ENCODE measurements around the gene SLC25A33. TPM values are rescaled to one million over a fixed set of nuclear protein-coding genes. Genes with fewer than 3 reads are reported as not detected.

SLC25A33 gene
- total and polyA plus RNA-seq, 2 of the 8 experiments (the other 6 are each of a cell fraction or from before 2014, with no cell fraction given): 7.8 to 12.8 TPM

- Histone ChIP-seq H4K8ac (ENCODE audit: extremely low read depth, insufficient read depth, low read length) (no peak overlapping the region), H3K14ac (ENCODE audit: insufficient read length) (no peak overlapping the region), H3K27me3 (replicated peaks in 1 of 4; ENCODE audit: control insufficient read depth in 3 of 4, extremely low read depth in 1 of 4, insufficient read depth in 3 of 4, low read length in 3 of 4) (no peaks in the 10 kb centered on the region), H2BK5ac (ENCODE audit: low read depth, low read length) (no peak overlapping the region; the same call in 1 of the 2 replicates), H3K27ac (ENCODE audit: low read depth, low read length) (no peak overlapping the region), H3K36me3 (ENCODE audit: control insufficient read depth in 2 of 4, insufficient read depth in 4 of 4, low read length in 3 of 4) (no peaks in the 10 kb centered on the region), H3K4me2 (ENCODE audit: insufficient read depth in 1 of 2, low read depth in 2 of 2, low read length in 2 of 2) (peak overlapping the region in 1 of 2 experiments; percentile 4; a peak in 1 of 4 replicates), H3K4me1 (replicated peaks in 1 of 4; ENCODE audit: control insufficient read depth in 3 of 4, insufficient read depth in 4 of 4, low read length in 3 of 4) (peaks cover 0 to 40% (median 28%) of the 10 kb centered on the region in 4 experiments; a peak in 5 of 7 replicates), H2BK15ac (ENCODE audit: low read length) (no peak overlapping the region), H4K5ac (ENCODE audit: insufficient read length, low read depth, low read length) (no peak overlapping the region), H2BK20ac (ENCODE audit: low read length) (no peak overlapping the region), H3K79me1 (ENCODE audit: low read depth, low read length) (peaks cover 17% of the 10 kb centered on the region), H2BK12ac (ENCODE audit: low read depth, low read length) (no peak overlapping the region), H2AK5ac (ENCODE audit: low read depth, low read length) (no peak overlapping the region), H3K18ac (ENCODE audit: extremely low read depth, low read length) (no peak overlapping the region), H3K9me3 (ENCODE audit: insufficient read depth in 2 of 2, low read depth in 1 of 2, low read length in 1 of 2) (no peaks in the 10 kb centered on the region), H3K4me3 (ENCODE audit: extremely low read depth in 1 of 4, insufficient read depth in 2 of 4, low read depth in 3 of 4, low read length in 4 of 4) (no peak overlapping the region), H3K79me2 (ENCODE audit: control insufficient read depth in 1 of 2, insufficient read depth in 2 of 2, low read length in 2 of 2) (peaks cover 11 to 68% of the 10 kb centered on the region in 2 experiments; a peak in 3 of 4 replicates), H3K9ac (replicated peaks in 1 of 4; ENCODE audit: extremely low read depth in 1 of 4, low read depth in 3 of 4, low read length in 3 of 4) (no peak overlapping the region), H4K20me1 (replicated peaks in 1 of 2; ENCODE audit: control insufficient read depth in 1 of 2, insufficient read depth in 2 of 2, low read length in 2 of 2) (peaks cover 33 to 40% of the 10 kb centered on the region in 2 experiments), H3K23me2 (ENCODE audit: low read depth, low read length) (peaks cover 7% of the 10 kb centered on the region; the same call in 1 of the 2 replicates), H2BK120ac (replicated peaks; ENCODE audit: low read depth, low read length) (no peak overlapping the region), H3K4ac (replicated peaks; ENCODE audit: insufficient read length, low read depth, low read length) (no peak overlapping the region), H3K56ac (replicated peaks; ENCODE audit: insufficient read length, low read depth, low read length) (no peak overlapping the region), H3K23ac (ENCODE audit: insufficient read length) (no peak overlapping the region), H4K91ac (replicated peaks; ENCODE audit: insufficient read length, low read length) (no peak overlapping the region), H2AFZ (ENCODE audit: low read length) (no peak overlapping the region)
- TF ChIP-seq ASH2L (IDR thresholded peaks at IDR 0.05; ENCODE audit: low read length): no peak
- no peak for TF ChIP-seq EP300 (IDR thresholded peaks at IDR 0.05; ENCODE audit: borderline replicate concordance in 1 of 2, low read depth in 2 of 2, low read length in 2 of 2)
- no peak for TF ChIP-seq GTF2F1 (IDR thresholded peaks at IDR 0.05; ENCODE audit: borderline replicate concordance, low read depth, low read length)
- no peak for TF ChIP-seq BCL11A (IDR thresholded peaks at IDR 0.05; ENCODE audit: low read depth in 2 of 2, low read length in 2 of 2)
- no peak for TF ChIP-seq POU5F1 (IDR thresholded peaks at IDR 0.05; ENCODE audit: low read depth, low read length)
- no peak for TF ChIP-seq MAFK (IDR thresholded peaks at IDR 0.05; ENCODE audit: low read depth, low read length)
- no peak for FAIRE-seq
- DNase-seq (ENCODE audit: low read depth in 1 of 2, low spot score in 2 of 2): no peak
- CTCF ChIA-PET (ENCODE audit: partially characterized antibody): interaction anchor here (0.6 to 6.1 kb wide), 3 partner anchors 14 to 224 kb away, joined by 3 to 44 read pairs (median 5); no protein-coding TSS in a partner anchor
- WGBS, 2 experiments (ENCODE audit: extremely low coverage in 1 of 2, insufficient coverage in 1 of 2, insufficient read length in 1 of 2, insufficient replicate concordance in 2 of 2, low coverage in 1 of 2, low lambda C conversion rate in 2 of 2, missing lambda C conversion rate in 1 of 2): 85% methylated on average over 16 of the region's 19 CpGs; no CpG with 5 or more reads in 1 of the 2 experiments
- POLR2A ChIA-PET (ENCODE audit: partially characterized antibody): interaction anchor here (1.5 to 2.0 kb wide), 3 partner anchors 27 to 124 kb away, joined by 3 to 5 read pairs (median 4); partner anchors contain the start of gene SLC25A33
Measured at GRCh38 chr1:9590945-9591668, 51.8 kb downstream of the SLC25A33 start.

All from H1 (cell line).